CD4-positive, alpha-beta T cell treated with Interleukin-4 for 1 hour (primary cell): ENCODE data around the gene INO80D.
A peak's percentile ranks its signal among the peaks of the same experiment; 100 is the strongest.
"Not testable (repeated sequence)": the region's sequence is repeated elsewhere in the genome, so short reads cannot be mapped to it uniquely, and the experiment has no call there.

Source experiments
- DNase-seq, 2 donors: peaks; one replicate each; pipeline ENCODE4 v3.0.0-alpha.2; 2020 to 2022

The INO80D gene

GRCh38 chr2:206028101-206028500, 57.9 kb downstream of the INO80D start:
- DNase-seq, result no peak

GRCh38 chr2:206023183-206023582, 62.8 kb downstream of the INO80D start:
- no peak for DNase-seq

- DNase-seq, result no peak
These were observed 65.8 kb downstream of the INO80D start for GRCh38 chr2:206020171-206020570.

- not testable (repeated sequence) for DNase-seq
These were observed 70.2 kb downstream of the INO80D start for GRCh38 chr2:206015746-206016145.

DNA sequence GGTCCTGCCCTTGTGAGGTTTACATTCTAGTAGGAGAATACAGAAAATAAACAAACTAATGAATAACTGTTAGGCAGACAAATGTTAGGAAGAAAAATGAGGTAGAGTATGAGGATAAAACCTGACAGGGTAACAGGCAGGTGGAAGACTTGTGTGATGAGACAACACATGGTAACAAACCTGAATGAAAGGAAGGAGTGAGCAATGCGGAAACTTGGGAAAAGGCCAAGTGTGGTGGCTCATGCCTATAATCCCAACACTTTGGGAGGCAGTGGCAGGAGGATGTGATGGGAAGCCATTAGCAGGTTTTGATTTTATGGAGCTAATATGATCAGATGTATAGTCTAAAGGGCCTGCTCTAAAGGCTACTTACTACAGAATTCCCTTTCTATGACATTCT, 74.2 kb downstream of the INO80D start:
- DNase-seq, result no peak

DNA sequence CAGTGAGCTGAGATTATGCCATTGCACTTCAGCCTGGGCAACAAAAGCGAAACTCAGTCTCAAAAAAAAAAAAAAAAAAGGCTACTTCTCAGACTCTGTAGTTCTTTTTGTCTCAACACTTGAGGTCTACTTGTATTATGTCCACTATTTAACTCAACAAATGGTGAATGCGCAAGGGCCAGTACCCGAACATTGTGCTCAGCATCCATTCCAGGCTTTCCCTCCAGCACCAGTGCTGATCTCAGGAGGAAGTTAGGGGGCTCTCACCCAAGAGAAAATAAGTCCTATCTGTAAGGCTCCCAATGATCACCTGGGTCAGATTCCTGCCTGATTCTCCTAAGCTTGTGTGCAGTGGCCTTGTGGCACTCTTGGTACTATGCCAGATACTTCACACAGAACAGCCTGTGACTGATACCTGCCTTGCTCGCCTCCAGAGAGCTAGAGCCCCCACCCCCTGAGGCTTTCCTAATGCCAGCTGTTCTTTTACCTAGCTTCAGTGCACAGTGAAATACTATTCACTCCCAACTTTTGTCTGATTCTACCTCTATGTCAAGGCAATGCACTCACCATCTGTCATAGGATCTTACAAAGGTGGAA, 74.9 kb downstream of the INO80D start:
- no peak for DNase-seq

- peak in 1 of 2 donors; percentile 9 for DNase-seq
These were observed 81.8 kb downstream of the INO80D start for GRCh38 chr2:206004004-206004693.

DNA sequence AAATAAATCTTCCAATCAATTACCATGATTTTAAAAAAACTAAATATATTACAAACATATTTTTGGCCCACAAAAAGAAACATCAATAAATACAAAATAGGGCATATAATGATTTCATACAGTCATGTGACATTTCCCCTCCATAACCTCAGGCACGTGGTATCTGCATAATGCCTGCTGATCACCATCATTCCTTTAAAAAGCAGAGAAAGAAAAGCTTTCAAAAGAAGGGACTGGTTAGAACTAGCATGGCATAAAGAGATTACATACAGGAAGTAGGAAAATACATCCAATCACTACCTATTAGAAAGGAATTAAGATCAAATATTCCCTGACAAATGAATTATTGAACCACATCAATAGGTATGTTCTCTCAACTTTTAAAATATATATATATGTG, 83.5 kb downstream of the INO80D start:
- DNase-seq, result no peak

DNA sequence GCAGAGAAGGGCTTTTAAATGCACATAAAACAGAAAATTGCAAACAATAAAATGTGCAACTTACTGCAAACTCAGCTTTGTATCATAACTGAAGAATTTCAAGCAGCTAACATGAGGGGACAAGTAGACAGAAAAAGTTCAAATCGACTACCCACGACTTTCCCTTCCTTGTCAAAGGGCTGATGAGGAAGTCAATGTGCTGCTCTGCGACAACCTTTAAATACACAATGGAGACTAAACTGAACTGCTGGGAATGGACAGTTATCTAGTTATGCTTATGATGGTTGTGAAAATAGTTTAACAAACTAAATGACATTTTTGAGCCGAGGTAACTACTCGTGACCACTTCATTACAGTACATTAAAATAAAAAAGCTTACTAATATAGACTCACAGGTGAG, 84.1 kb downstream of the INO80D start:
- no peak for DNase-seq

DNA sequence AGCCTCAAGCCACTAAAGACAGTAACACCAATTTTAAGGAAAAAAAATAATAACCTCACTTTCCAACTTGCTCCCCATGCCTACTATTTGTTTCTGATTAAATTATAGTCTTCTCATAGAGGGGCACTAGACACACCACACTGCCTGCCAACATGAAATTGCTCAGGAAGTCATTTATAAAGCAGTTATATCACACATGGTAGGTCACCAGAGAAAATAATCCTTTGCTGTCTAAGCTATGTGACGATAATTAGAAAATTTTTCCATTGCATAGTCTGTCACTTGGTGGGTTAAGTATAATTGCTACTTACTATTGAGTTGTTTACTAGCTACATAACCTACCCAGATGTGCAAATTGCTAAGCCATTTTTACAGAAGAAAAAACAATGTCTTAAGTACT, 85.2 kb downstream of the INO80D start:
- no peak for DNase-seq

- DNase-seq, result no peak
These were observed 87.4 kb downstream of the INO80D start for GRCh38 chr2:205998583-205998982.

DNA sequence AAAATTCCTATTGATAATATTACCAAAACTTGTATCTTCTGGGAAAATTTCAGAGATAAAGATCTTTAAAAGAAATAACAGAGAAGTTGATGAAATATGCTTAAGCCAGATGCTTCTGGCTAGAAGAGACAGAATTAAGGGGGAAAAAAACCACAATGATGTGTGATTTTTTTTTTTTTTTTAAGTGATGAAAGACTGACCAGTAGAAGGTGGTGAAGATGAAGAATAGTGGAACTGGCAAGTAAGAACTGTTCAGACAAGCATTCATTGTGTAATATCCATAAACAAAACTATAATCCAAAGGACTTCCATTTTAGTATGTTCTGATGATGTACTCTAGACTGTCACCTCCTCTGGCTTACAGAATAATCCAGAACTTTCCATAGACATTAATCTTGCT, 89.8 kb downstream of the INO80D start:
- DNase-seq, result no peak

DNA sequence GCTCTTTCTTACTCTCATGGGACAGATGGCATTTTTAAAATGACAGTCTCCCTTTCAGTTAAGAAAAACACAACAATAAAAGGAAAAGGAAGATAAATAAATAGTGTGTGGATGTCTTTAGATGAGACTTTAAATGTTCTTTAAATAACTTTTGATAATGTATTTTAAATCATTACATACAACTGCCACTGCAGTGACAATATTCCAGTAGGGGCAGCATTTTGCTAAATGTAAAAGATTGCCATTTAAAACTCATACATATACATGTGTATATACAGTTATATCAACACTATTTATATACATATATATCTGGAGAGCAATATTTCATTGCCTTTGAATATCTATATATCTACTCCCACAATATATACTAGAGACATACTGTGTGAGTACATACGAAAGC, 90.7 kb downstream of the INO80D start:
- no peak for DNase-seq

GRCh38 chr2:205994344-205994743, 91.6 kb downstream of the INO80D start:
- no peak for DNase-seq

DNA sequence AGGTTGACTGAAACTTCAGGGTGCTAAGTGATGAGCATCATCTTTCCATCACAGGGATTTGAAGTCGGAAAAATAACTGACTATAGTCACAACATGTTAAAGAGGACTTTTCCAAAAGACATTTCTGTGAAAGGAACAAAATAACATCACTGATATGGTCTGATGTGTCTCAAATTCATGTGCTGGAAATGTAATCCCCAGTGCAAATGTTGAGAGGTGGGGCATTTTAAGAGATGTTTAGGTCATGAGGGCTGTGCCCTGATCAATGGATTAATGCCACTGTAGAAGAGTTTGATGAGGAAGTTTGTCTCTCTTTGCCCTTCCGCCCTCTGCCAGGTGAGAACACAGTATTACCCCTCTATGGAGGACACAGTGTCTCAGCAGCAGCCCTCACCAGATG, 95.9 kb downstream of the INO80D start:
- no peak for DNase-seq

- no peak for DNase-seq
These were observed 96.5 kb downstream of the INO80D start for GRCh38 chr2:205989271-205990071.

GRCh38 chr2:205988681-205989080, 97.3 kb downstream of the INO80D start:
- not testable (repeated sequence) for DNase-seq

DNA sequence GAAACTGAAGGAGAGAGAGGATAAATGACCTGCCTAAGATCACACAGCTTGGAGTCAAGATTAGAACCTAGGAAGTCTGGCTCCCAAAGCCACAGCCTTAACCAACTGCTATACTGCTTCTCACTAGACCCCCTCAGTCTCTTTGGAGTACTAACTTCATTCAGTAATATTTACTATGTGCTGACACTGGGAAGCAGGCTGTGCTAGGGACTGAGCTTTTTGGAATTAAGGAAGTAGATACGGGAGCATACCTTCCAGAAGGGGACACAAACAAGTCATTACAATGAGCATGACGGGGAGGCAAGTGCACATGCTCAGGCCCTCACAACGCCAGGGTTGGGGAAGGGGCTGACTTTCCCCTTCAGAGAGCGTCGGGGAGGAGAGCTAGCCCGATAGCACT, 97.7 kb downstream of the INO80D start:
- DNase-seq, result no peak

DNA sequence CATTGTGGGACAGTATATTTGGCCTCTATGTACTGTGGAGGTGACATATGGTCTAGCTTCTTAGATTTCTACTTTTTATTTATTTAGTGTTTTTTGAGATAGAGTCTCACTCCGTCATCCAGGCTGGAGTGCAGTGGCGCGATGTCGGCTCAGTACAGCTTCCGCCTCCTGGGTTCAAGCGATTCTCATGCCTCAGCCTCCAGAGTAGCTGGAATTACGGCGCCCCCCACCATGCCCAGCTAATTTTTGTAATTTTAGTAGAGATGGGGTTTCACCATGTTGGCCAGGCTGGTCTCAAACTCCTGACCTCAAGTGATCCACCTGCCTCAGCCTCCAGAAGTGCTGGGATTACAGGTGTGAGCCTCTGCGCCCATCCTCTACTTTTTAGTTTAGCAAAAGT, 99.6 kb downstream of the INO80D start:
- DNase-seq, result not testable (repeated sequence)

- DNase-seq, result no peak
These were observed 101.6 kb downstream of the INO80D start for GRCh38 chr2:205984381-205984780.

- no peak for DNase-seq
These were observed 103.1 kb downstream of the INO80D start for GRCh38 chr2:205982776-205983327.

- DNase-seq, result not testable (repeated sequence)
These were observed 107.2 kb downstream of the INO80D start for GRCh38 chr2:205978728-205979127.

GRCh38 chr2:205977699-205978098, 108.3 kb downstream of the INO80D start:
- not testable (repeated sequence) for DNase-seq
